Mucosa of rectum (tissue), 2 donors: Measurements from ENCODE around the gene DCAF11.

Source experiments
- H3K27ac ChIP-seq, 2 donors: one replicate each; pipeline ENCODE4 v1.7.0; 2013; ENCODE audit warnings: inconsistent platforms in 2 of 2, low read depth in 2 of 2, low read length in 2 of 2
- H3K27me3 ChIP-seq, 2 donors: one replicate each; pipeline ENCODE4 v1.7.0; 2013; ENCODE audit warnings: low read length in 2 of 2; ENCODE audit not compliant: control insufficient read depth in 2 of 2, insufficient read depth in 2 of 2
- H3K36me3 ChIP-seq, 2 donors: one replicate each; pipeline ENCODE4 v1.7.0; 2013; ENCODE audit warnings: low read length in 2 of 2; ENCODE audit not compliant: control insufficient read depth in 2 of 2, insufficient read depth in 2 of 2
- H3K4me1 ChIP-seq, 2 donors: one replicate each; pipeline ENCODE4 v1.7.0; 2013; ENCODE audit warnings: low read length in 2 of 2, mild to moderate bottlenecking in 1 of 2; ENCODE audit not compliant: control insufficient read depth in 2 of 2, insufficient read depth in 2 of 2
- H3K4me3 ChIP-seq, 2 donors: one replicate each; pipeline ENCODE4 v1.7.0; 2013; ENCODE audit warnings: low read length in 2 of 2
- H3K9ac ChIP-seq, 2 donors: one replicate each; pipeline ENCODE4 v1.7.0; 2013; ENCODE audit warnings: low read length in 2 of 2, low read depth in 1 of 2, mild to moderate bottlenecking in 1 of 2
- H3K9me3 ChIP-seq, 2 donors: one replicate each; pipeline ENCODE4 v1.7.0; 2013; ENCODE audit warnings: low read length in 2 of 2; ENCODE audit not compliant: control insufficient read depth in 2 of 2
- donor health status: healthy.
- donor health status: Normal muscosa, but diverticular disease.

The DCAF11 gene

DNA sequence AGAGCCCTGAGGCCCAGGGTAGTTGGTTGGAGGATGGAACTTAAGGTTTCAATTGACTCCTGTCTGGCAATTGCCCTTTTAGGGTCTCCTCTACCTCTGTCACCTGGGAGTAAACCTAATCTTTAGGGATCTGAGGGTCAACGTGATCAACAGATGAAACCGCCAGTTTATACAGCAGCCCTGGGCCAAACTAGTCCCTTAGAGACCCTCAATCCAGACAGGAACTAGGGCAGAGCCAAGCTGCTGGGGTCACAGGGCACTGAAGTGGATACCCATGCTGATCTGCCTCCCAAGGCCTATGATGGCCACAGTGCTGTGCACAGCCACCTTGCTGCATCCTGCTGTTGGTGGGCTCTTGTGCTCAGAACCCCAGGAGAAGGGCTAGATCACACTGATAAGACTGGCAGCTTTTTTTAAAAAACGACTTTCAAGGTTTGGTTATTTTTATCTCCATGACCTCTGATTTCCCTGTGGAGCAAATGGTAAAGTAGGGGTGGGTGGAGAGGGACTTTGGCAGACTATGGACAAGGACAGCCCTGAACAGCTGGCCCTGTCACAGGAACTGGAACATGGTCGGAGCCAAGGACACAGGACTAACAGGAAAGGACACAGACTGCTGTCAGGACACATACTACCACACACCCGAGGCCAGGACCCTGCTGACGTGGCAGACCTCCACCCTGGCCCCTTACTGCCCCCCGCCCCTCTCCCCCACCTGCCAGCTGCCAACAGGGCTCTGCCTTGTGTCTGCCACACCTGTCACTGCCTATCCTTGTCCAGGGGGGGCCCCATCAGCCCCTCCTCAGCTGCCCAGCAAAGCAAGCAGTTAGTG, 16.4 kb downstream of the DCAF11 start:
- H3K4me1 ChIP-seq: peaks cover 3 to 5% of the 10 kb centered on the region in 2 donors
- H3K27ac ChIP-seq: no peak overlapping the region
- no peaks in the 10 kb centered on the region for H3K27me3 ChIP-seq
- H3K4me3 ChIP-seq: no peak overlapping the region
- no peaks in the 10 kb centered on the region for H3K36me3 ChIP-seq
- no peaks in the 10 kb centered on the region for H3K9me3 ChIP-seq
- no peak overlapping the region for H3K9ac ChIP-seq

GRCh38 chr14:24131549-24131966, 17.0 kb downstream of the DCAF11 start:
- H3K9ac ChIP-seq: no peak overlapping the region
- H3K4me3 ChIP-seq: no peak overlapping the region
- peaks cover 5 to 6% of the 10 kb centered on the region in 2 donors for H3K4me1 ChIP-seq
- no peaks in the 10 kb centered on the region for H3K9me3 ChIP-seq
- H3K27ac ChIP-seq: no peak overlapping the region
- no peaks in the 10 kb centered on the region for H3K27me3 ChIP-seq
- no peaks in the 10 kb centered on the region for H3K36me3 ChIP-seq

GRCh38 chr14:24132061-24132685, 17.6 kb downstream of the DCAF11 start:
- H3K9me3 ChIP-seq: no peaks in the 10 kb centered on the region
- H3K4me3 ChIP-seq: no peak overlapping the region
- no peaks in the 10 kb centered on the region for H3K27me3 ChIP-seq
- peaks cover under 1 to 1% of the 10 kb centered on the region in 2 donors for H3K36me3 ChIP-seq
- peaks cover 11 to 12% of the 10 kb centered on the region in 2 donors for H3K4me1 ChIP-seq
- H3K27ac ChIP-seq: peak overlapping the region in 1 of 2 donors; percentile 7
- no peak overlapping the region for H3K9ac ChIP-seq

DNA sequence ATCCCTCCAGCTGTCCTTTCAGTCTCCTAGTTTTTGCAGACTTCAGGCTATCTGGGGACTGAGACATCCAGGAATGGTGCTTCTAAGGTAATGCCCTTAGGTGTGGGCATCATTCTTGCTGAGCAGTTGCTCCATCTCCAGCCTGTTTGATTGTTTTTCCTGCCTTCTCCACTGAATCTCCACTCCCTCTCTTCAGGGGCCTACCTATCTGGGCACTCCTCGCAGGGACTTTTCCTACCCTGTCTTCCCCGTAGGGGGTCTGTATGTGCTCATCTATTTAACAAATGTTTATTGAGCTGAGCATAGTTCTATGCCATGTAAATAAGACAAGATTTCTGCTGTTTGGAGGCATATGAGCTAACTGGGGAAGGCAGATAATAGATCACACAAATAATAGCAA, 18.4 kb downstream of the DCAF11 start:
- no peaks in the 10 kb centered on the region for H3K27me3 ChIP-seq
- peaks cover 8 to 9% of the 10 kb centered on the region in 2 donors for H3K36me3 ChIP-seq
- no peak overlapping the region for H3K27ac ChIP-seq
- H3K4me3 ChIP-seq: no peak overlapping the region
- no peak overlapping the region for H3K9ac ChIP-seq
- peaks cover 15% of the 10 kb centered on the region in 2 donors for H3K4me1 ChIP-seq
- no peaks in the 10 kb centered on the region for H3K9me3 ChIP-seq

- H3K9me3 ChIP-seq: no peaks in the 10 kb centered on the region
- no peak overlapping the region for H3K27ac ChIP-seq
- no peak overlapping the region for H3K4me3 ChIP-seq
- no peak overlapping the region for H3K9ac ChIP-seq
- peaks cover 14 to 16% of the 10 kb centered on the region in 2 donors for H3K36me3 ChIP-seq
- H3K4me1 ChIP-seq: peaks cover 15 to 18% of the 10 kb centered on the region in 2 donors
- H3K27me3 ChIP-seq: no peaks in the 10 kb centered on the region
These were observed 19.2 kb downstream of the DCAF11 start for GRCh38 chr14:24133735-24134134.

DNA sequence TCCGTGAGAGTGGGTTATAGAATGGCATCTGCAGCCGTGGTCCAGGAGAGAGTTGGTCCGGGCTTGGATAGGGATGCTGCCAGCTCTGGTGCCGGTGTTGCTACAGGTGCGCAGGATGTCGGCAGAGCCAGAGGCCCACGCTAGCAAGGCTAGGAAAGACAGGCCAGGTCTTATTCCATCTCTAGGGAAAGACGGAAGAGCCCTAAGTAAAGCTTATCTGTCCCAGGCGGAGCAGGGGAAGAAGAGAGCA, 20.9 kb downstream of the DCAF11 start:
- peak overlapping the region; percentile 85 to 92 for H3K4me3 ChIP-seq
- H3K36me3 ChIP-seq: peaks cover 23 to 25% of the 10 kb centered on the region in 2 donors
- no peaks in the 10 kb centered on the region for H3K27me3 ChIP-seq
- peak overlapping the region; percentile 79 to 81 for H3K9ac ChIP-seq
- H3K27ac ChIP-seq: peak overlapping the region; percentile 81 to 91
- H3K4me1 ChIP-seq: peaks cover 19 to 22% of the 10 kb centered on the region in 2 donors
- H3K9me3 ChIP-seq: no peaks in the 10 kb centered on the region

GRCh38 chr14:24135834-24136683, 21.5 kb downstream of the DCAF11 start, which contains the start of gene PSME1:
Gene PSME1, plus strand, starts transcription at chr14:24136194. Its CDS starts 69 bp downstream, at chr14:24136263.
- peaks cover 23 to 25% of the 10 kb centered on the region in 2 donors for H3K36me3 ChIP-seq
- peaks cover 19 to 24% of the 10 kb centered on the region in 2 donors for H3K4me1 ChIP-seq
- no peaks in the 10 kb centered on the region for H3K9me3 ChIP-seq
- peak within 1 kb of the TSS; percentile 85 to 92 for H3K4me3 ChIP-seq
- peak within 1 kb of the TSS; percentile 87 to 91 for H3K27ac ChIP-seq
- H3K27me3 ChIP-seq: no peaks in the 10 kb centered on the region
- peak within 1 kb of the TSS; percentile 86 to 94 for H3K9ac ChIP-seq

DNA sequence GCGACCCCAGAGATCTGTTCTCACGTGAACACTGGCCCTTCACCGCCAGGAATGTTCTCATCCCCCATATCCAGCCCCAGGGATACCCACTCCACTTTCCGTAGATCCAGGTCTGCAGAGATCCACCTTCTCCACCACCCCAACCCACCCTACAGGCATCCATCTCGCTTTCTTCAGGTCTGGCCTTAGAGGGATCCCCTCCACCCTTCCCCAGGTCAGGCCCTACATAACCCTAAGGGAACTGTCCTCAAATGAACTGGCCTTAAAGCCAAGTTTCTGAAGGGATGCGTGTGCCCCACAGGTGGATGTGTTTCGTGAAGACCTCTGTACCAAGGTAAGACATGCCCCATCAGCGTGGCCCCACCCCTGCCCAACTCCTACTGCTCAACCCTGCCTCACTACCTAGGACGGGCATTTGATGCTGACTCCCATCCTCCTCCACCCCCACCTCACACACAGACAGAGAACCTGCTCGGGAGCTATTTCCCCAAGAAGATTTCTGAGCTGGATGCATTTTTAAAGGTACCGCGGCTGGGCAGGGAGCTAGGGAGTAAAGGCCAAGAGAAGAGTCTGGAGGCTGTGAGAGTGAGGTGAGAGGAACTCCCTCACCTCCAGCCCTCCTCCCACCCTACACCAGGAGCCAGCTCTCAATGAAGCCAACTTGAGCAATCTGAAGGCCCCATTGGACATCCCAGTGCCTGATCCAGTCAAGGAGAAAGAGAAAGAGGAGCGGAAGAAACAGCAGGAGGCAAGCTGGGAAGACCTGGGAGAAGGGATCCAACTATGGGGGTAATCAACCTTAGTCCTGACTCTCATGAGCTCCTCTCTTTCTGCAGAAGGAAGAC, 22.3 kb downstream of the DCAF11 start:
- Histone ChIP-seq H3K27me3 (no peaks in the 10 kb centered on the region), H3K4me3 (peak overlapping the region; percentile 83 to 92), H3K4me1 (peaks cover 22 to 27% of the 10 kb centered on the region in 2 donors), H3K9me3 (no peaks in the 10 kb centered on the region), H3K36me3 (peaks cover 23 to 25% of the 10 kb centered on the region in 2 donors), H3K9ac (peak overlapping the region; percentile 86 to 94), H3K27ac (peak overlapping the region; percentile 87 to 91)

GRCh38 chr14:24137529-24138395, 23.2 kb downstream of the DCAF11 start:
- H3K27me3 ChIP-seq: no peaks in the 10 kb centered on the region
- H3K36me3 ChIP-seq: peaks cover 23 to 25% of the 10 kb centered on the region in 2 donors
- no peaks in the 10 kb centered on the region for H3K9me3 ChIP-seq
- peaks cover 28 to 31% of the 10 kb centered on the region in 2 donors for H3K4me1 ChIP-seq
- peak overlapping the region in 1 of 2 donors; percentile 16 for H3K27ac ChIP-seq
- H3K4me3 ChIP-seq: peak overlapping the region; percentile 83 to 92
- no peak overlapping the region for H3K9ac ChIP-seq
